ENCODE data around the gene ANKRD50.

ANKRD50 gene

GRCh38 chr4:124633285-124633941 is 79.1 kb downstream of the ANKRD50 start:
- no peak for DNase-seq

- no peak for DNase-seq
These were observed 80.1 kb downstream of the ANKRD50 start for GRCh38 chr4:124632439-124632838.

GRCh38 chr4:124631760-124632159 is 80.8 kb downstream of the ANKRD50 start:
- peak in 1 of 5 donors; percentile 4 for DNase-seq

- no peak for DNase-seq
These were observed 82.9 kb downstream of the ANKRD50 start for GRCh38 chr4:124629681-124630080.
